GM19438 (cell line): Measurements from ENCODE around the gene DUOXA2.

ENCODE experiments used
- ATAC-seq: cut with Tn5 transposase; IDR thresholded peaks from one replicate; pipeline ENCODE4 v1.9.1; 2021; ENCODE audit warnings: low read depth; ENCODE audit not compliant: unreplicated experiment

Gene DUOXA2

GRCh38 chr15:45116482-45117307 is 2.6 kb downstream of the DUOXA2 start:
- no peak for ATAC-seq

GRCh38 chr15:45117308-45118130 is 3.4 kb downstream of the DUOXA2 start:
- ATAC-seq = no peak

GRCh38 chr15:45118131-45118588 is 4.0 kb downstream of the DUOXA2 start:
- peak; percentile 66 for ATAC-seq

GRCh38 chr15:45118996-45119395 is 4.9 kb downstream of the DUOXA2 start:
- ATAC-seq = no peak

- no peak for ATAC-seq
Observed at GRCh38 chr15:45120081-45120972, 6.2 kb downstream of the DUOXA2 start.

GRCh38 chr15:45121020-45121419 is 6.9 kb downstream of the DUOXA2 start:
- ATAC-seq = no peak

GRCh38 chr15:45121706-45122417 is 7.7 kb downstream of the DUOXA2 start:
- no peak for ATAC-seq

GRCh38 chr15:45122719-45123118 is 8.6 kb downstream of the DUOXA2 start:
- no peak for ATAC-seq

- no peak for ATAC-seq
Observed at GRCh38 chr15:45123397-45123796, 9.3 kb downstream of the DUOXA2 start.

- ATAC-seq = no peak
Observed at GRCh38 chr15:45126535-45127158, 12.5 kb downstream of the DUOXA2 start.

GRCh38 chr15:45128971-45129639 is 15.0 kb downstream of the DUOXA2 start:
- ATAC-seq = no peak

- no peak for ATAC-seq
Observed at GRCh38 chr15:45129651-45130129, 15.6 kb downstream of the DUOXA2 start, which contains the start of the genes DUOX1 and DUOXA1. DUOX1 (plus strand) TSS chr15:45129994; CDS start chr15:45131967, 1,973 bp downstream. DUOXA1 (minus strand) TSS chr15:45129879; CDS start chr15:45123014, 6,865 bp downstream.

- no peak for ATAC-seq
Observed at GRCh38 chr15:45130291-45131000, 16.3 kb downstream of the DUOXA2 start.

GRCh38 chr15:45131510-45131909 is 17.4 kb downstream of the DUOXA2 start:
- ATAC-seq = no peak

GRCh38 chr15:45132844-45133560 is 18.9 kb downstream of the DUOXA2 start:
- no peak for ATAC-seq

GRCh38 chr15:45133561-45133920 is 19.4 kb downstream of the DUOXA2 start:
- no peak for ATAC-seq

- ATAC-seq = no peak
Observed at GRCh38 chr15:45134046-45134445, 19.9 kb downstream of the DUOXA2 start.
